ENCODE data around the gene RAVER1. TPM values are rescaled to one million over a fixed set of nuclear protein-coding genes. Genes with fewer than 3 reads are reported as not detected.

Gene RAVER1
- total and polyA plus RNA-seq, 10 of the 15 experiments (the other 5 are each of a cell fraction or from before 2014, with no cell fraction given): 0.03 to 87.0 (median 12.1) TPM

- TF ChIP-seq NR2C2 (IDR thresholded peaks at IDR 0.05; ENCODE audit: borderline replicate concordance, control insufficient read depth, insufficient read length, low read depth): no peak
- 0 out of 2 replicates have a peak, but pooled peaks have one; percentile 26 for TF ChIP-seq SMARCA5 (IDR thresholded peaks at IDR 0.05)
- no peak for TF ChIP-seq SPI1 (IDR thresholded peaks at IDR 0.05; ENCODE audit: borderline replicate concordance, insufficient read depth, low read depth, low read length)
- no peak for TF ChIP-seq JUNB (IDR thresholded peaks at IDR 0.05)
- no peak for TF ChIP-seq GATAD2B (conservative IDR thresholded peaks at IDR 0.05; ENCODE audit: low read depth)
- peak; percentile 31 for TF ChIP-seq KLF5 (IDR thresholded peaks at IDR 0.05; ENCODE audit: partially characterized antibody)
- no peak for TF ChIP-seq EP300 (IDR thresholded peaks at IDR 0.05; ENCODE audit: borderline replicate concordance in 1 of 2, control insufficient read depth in 1 of 2, low read depth in 2 of 2, low read length in 2 of 2)
- no peak for TF ChIP-seq PAX8 (IDR thresholded peaks at IDR 0.05)
- TF ChIP-seq STAT1 (conservative IDR thresholded peaks at IDR 0.05): 0 out of 2 replicates have a peak, but pooled peaks have one; percentile 23
- TF ChIP-seq CTCF (IDR thresholded peaks at IDR 0.05 in 2 of 3, conservative IDR thresholded peaks at IDR 0.05 in 1 of 3; ENCODE audit: control insufficient read depth in 2 of 3, extremely low read depth in 1 of 3, insufficient read depth in 1 of 3, low read depth in 3 of 3, low read length in 3 of 3): no peak
- TF ChIP-seq NFYA (IDR thresholded peaks at IDR 0.05; ENCODE audit: borderline replicate concordance, low read depth, low read length): no peak
- TF ChIP-seq TBL1XR1 (IDR thresholded peaks at IDR 0.05; ENCODE audit: low read depth, low read length): no peak
- TF ChIP-seq, protein P1, sequence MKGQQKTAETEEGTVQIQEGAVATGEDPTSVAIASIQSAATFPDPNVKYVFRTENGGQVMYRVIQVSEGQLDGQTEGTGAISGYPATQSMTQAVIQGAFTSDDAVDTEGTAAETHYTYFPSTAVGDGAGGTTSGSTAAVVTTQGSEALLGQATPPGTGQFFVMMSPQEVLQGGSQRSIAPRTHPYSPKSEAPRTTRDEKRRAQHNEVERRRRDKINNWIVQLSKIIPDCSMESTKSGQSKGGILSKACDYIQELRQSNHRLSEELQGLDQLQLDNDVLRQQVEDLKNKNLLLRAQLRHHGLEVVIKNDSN (IDR thresholded peaks at IDR 0.05; ENCODE audit: borderline replicate concordance, extremely low read length, insufficient read depth, low read depth, low read length): no peak
- 0 out of 2 replicates have a peak, but pooled peaks have one; percentile 2 for TF ChIP-seq CHD2 (IDR thresholded peaks at IDR 0.05; ENCODE audit: borderline replicate concordance, low read depth, low read length)
- no peak for TF ChIP-seq MEF2A (IDR thresholded peaks at IDR 0.05; ENCODE audit: insufficient read depth, low read depth, low read length)
- no peak for TF ChIP-seq E2F8 (IDR thresholded peaks at IDR 0.05; ENCODE audit: low read depth, partially characterized antibody)
- TF ChIP-seq EGR1 (IDR thresholded peaks at IDR 0.05; ENCODE audit: borderline replicate concordance in 1 of 2, low read depth in 2 of 2, low read length in 2 of 2): no peak
- no peak for TF ChIP-seq TARDBP (IDR thresholded peaks at IDR 0.05; ENCODE audit: borderline replicate concordance)
- TF ChIP-seq FOXM1 (IDR thresholded peaks at IDR 0.05; ENCODE audit: low read depth, low read length): no peak
Measured at GRCh38 chr19:10288662-10289166, 44.6 kb downstream of the RAVER1 start (continued).

Measured in GM12878 (cell line).